ENCODE results near the gene RAD51.
"Not testable (repeated sequence)": the region's sequence is repeated elsewhere in the genome, so short reads cannot be mapped to it uniquely, and the experiment has no call there.

The RAD51 gene

DNA sequence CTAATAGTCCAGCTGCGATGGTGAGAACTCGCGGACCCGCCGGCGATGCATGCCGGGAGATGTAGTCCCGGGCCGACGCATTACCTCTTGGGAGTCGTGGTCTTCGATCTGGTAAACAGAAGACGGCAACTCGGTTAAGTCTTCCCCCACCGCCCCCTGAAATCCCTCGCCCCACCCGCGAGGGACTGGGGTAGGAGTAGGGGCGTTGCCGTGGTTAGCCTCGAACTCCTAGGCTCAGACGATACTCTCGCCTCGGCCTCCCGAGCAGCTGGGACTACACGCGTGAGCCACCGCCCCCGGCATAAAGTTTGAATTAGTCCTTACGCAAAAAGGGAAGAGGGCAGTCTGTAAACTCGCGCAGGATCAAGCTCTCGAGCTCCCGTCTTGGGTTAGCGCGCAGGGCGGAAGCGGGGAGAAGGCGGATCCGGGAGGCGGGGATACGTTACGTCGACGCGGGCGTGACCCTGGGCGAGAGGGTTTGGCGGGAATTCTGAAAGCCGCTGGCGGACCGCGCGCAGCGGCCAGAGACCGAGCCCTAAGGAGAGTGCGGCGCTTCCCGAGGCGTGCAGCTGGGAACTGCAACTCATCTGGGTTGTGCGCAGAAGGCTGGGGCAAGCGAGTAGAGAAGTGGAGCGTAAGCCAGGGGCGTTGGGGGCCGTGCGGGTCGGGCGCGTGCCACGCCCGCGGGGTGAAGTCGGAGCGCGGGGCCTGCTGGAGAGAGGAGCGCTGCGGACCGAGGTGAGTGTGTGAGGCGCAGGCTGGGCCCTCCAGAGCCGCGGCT, at the start of gene RAD51:
RAD51 (plus strand) TSS at position 487 of the 781 bp plus-strand sequence. CDS start 3,585 bp downstream, outside the sequence.
- DNase-seq (ENCODE audit: low read depth in 2 of 2) = peak; percentile 77 to 85

- DNase-seq (ENCODE audit: low read depth in 2 of 2) = no peak
These were observed 47.5 kb upstream of the RAD51 start for GRCh38 chr15:40647523-40647922.

DNA sequence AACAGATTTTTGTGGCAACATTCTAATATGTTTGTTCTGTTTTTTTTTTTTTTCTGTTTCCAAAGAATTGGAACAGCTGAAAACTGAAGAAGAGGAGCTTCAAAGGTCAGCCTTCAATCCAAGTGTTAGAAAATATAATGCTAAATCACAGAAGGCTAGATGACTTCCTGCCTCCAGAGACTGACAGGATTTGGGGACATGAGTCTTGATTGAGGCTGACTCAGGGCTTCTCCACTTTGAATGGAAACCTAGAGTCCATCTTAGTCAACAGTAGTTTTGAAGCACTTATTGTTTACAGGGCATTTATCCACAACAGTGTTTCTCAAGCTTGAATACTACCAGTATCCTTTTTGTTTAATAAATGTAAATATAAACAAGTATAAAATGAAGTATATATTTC, 44.5 kb upstream of the RAD51 start:
- DNase-seq (ENCODE audit: low read depth in 2 of 2) = no peak

GRCh38 chr15:40660686-40661085, 34.3 kb upstream of the RAD51 start:
- DNase-seq (ENCODE audit: low read depth in 2 of 2) = no peak

- DNase-seq (ENCODE audit: low read depth in 2 of 2) = no peak
These were observed 30.1 kb upstream of the RAD51 start for GRCh38 chr15:40664909-40665308.

DNA sequence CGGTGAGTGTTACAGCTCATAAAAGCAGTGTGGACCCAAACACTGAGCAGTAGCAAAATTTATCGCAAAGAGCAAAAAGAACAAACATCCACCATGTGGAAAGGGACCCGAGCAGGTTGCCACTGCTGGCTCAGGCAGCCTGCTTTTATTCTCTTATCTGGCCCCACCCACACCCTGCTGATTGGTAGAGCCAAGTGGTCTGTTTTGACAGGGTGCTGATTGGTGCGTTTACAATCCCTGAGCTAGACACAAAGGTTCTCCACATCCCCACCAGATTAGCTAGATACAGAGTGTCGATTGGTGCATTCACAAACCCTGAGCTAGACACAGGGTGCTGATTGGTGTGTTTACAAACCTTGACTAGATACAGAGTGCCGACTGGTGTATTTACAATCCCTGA, 18.7 kb upstream of the RAD51 start:
- not testable (repeated sequence) for DNase-seq (ENCODE audit: low read depth in 2 of 2)

DNA sequence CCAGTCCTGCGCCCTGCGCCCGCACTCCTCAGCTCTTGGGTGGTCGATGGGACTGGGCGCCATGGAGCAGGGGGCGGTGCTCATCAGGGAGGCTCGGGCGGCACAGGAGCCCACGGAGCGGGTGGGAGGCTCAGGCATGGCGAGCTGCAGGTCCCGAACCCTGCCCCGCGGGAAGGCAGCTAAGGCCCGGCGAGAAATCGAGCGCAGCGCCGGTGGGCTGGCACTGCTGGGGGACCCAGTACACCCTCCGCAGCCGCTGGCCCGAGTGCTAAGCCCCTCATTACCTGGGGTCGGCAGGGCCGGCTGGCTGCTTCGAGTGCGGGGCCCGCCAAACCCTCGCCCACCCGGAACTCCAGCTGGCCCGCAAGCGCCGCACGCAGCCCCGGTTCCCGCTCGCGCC, 18.1 kb upstream of the RAD51 start:
- not testable (repeated sequence) for DNase-seq (ENCODE audit: low read depth in 2 of 2)

GRCh38 chr15:40680151-40680550, 14.8 kb upstream of the RAD51 start:
- no peak for DNase-seq (ENCODE audit: low read depth in 2 of 2)

DNA sequence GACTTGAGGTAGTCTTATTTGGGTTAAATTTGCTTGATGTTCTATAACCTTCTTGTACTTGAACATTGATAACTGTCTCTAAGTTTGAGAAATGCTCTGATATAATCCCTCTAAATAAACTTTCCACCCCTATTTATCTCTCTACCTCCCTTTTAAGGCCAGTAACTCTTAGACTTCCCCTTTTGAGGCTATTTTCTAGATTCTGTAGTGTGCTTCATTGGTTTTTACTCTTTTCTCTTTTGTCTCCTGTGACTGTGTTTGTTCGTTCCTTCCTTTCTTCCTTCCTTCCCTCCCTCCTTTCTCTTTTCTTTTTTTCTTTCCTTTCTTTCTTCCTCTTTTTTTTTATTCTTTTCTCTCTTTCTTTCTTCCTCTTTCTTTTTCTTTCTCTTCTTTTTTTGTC, 14.0 kb upstream of the RAD51 start:
- DNase-seq (ENCODE audit: low read depth in 2 of 2) = not testable (repeated sequence)

GRCh38 chr15:40684381-40684780, 10.6 kb upstream of the RAD51 start:
- no peak for DNase-seq (ENCODE audit: low read depth in 2 of 2)

GRCh38 chr15:40685376-40685775, 9.6 kb upstream of the RAD51 start:
- DNase-seq (ENCODE audit: low read depth in 2 of 2) = no peak

GRCh38 chr15:40688932-40689799, 5.8 kb upstream of the RAD51 start:
- no peak for DNase-seq (ENCODE audit: low read depth in 2 of 2)

GRCh38 chr15:40691737-40692136, 3.2 kb upstream of the RAD51 start:
- no peak for DNase-seq (ENCODE audit: low read depth in 2 of 2)

DNA sequence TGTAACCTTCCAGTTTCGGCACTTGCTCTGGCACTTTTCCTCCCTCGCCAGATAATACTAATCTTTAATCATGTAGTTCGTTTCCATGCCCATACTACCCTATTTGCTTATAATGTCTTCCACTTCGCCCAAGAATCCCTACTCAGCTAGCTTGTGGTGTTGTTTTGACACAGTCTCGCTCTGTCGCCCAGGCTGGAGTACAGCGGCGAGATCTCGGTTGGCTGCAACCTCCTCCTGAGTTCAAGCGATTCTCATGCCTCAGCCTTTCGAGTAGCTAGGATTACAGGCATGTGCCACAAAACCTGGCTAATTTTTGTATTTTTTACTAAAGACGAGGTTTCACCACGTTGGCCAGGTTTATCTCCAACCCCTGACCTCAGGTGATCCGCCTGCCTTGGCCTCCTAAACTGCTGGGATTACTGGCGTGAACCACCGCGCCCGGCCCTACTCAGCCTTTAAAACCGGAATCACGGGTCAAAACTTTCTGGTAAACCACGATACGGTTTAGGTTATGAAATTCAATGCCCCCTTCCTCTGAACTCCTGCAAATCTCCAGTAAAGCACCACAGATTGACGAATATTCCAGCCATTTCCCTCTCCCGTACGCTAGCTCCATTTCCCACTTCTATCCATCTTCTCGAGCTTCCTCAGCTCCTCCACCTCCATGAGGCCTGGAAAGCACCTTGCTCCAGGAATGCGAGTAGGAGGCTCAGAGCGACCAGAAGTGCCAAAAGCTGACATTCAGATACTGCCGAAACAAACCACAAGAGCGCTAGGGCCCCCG, 878 bp upstream of the RAD51 start:
- no peak for DNase-seq (ENCODE audit: low read depth in 2 of 2)

GRCh38 chr15:40695469-40695890, 506 bp downstream of the RAD51 start:
- DNase-seq (ENCODE audit: low read depth in 2 of 2) = no peak

DNA sequence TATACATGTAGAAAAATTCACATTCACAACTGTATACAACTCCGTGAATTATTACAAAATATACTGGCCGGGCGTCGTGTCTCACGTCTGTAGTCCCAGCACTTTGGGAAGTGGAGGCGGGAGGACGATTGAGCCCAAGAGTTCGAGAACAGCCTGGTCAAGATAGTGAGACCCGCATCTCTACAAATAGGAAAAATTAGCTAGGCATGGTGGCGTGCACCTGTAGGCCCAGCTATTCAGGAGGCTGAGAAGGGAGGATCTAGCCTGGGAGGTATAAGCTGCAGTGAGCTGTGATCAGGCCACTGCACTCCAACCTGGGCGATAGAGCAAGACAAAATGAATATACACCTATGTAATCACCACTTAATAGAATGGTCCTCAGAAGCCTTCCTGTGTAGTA, 1.3 kb downstream of the RAD51 start:
- DNase-seq (ENCODE audit: low read depth in 2 of 2) = no peak

GRCh38 chr15:40697916-40698315, 2.9 kb downstream of the RAD51 start:
- no peak for DNase-seq (ENCODE audit: low read depth in 2 of 2)

DNA sequence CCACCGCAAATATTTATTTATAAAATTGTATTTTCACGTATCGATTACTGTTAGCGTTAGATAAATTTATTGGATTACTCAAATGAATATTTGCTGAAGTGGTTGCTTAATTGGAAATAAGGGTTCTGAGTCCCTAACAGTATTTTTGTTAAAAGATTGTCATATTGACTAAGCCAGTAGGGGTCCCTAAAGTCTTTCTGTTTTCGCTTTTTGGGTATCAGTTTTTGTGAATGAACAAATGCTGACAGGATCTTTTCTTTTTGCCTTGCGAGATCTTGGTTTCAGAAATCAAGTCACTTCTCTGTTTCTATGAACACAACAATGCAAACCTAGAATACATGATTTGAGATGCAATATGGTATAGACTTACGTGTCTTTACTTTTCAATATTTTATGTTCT, 7.1 kb downstream of the RAD51 start:
- no peak for DNase-seq (ENCODE audit: low read depth in 2 of 2)

DNA sequence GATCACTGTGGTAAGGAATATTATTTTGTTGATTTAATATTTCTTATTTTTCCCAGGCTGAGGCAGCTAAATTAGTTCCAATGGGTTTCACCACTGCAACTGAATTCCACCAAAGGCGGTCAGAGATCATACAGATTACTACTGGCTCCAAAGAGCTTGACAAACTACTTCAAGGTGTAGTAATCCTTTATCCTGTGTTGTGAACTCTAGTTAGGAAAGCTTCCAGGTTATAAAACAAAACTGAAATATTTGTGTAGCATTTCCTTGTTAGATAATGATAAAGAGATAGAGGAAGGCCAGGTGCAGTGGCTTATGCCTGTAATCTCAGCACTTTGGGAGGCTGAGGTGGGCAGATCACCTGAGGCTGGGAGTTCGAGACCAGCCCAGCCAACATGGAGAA, 11.1 kb downstream of the RAD51 start:
- DNase-seq (ENCODE audit: low read depth in 2 of 2) = no peak

DNA sequence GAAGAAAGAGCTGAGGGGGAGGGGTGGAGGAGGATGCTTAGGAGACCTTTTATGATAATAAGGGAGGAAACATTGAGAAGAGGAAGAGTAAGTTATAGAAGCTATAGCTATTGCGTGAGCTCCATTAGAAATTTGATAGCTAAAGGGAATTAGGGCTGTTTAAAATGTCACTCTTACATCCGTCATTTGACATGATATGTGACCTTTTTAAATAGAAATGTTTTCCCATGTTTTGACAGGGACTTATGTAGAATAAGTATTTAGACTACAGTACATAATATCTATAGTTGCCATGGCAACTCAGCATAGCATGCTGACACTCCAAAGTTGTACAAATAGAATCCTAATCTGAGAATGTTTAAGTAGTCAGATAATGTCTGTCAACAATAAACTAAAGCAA, 19.2 kb downstream of the RAD51 start:
- DNase-seq (ENCODE audit: low read depth in 2 of 2) = no peak

DNA sequence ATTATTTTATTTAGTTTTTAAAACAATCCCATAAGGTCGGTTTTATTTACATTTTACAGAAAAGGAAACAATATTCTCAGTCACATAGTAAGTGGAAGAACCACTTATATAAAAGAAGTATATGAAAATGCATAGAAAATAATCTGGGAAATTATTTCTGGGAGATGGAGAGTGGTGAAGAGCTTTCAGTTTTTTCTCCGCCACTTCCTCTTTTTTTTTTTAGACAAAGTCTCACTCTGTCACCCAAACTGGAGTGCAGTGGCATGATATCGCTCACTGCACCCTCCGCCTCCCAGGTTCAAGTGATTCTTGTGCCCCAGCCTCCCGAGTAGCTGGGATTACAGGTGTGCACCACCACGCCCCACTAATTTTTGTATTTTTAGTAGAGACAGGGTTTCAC, 21.2 kb downstream of the RAD51 start:
- DNase-seq (ENCODE audit: low read depth in 2 of 2) = no peak

DNA sequence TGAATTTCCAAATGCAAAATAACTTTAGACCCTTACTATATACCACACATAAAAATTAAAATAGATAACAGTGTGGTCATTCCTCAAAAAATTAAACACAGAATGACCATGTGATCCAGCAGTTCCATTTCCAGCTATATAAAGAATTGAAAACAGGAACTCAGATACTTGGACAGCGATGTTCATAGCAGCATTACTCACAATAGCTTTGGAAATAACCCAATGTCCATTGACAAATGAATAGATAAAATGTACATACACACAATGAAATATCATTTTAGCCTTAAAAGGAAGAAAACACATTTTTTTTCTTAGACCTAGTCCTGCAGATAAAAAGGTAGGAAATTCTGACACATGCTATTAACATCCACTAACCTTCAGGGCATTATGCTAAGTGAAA, 26.7 kb downstream of the RAD51 start:
- DNase-seq (ENCODE audit: low read depth in 2 of 2) = no peak

Data from stimulated activated CD8-positive, alpha-beta memory T cell treated with anti-CD3 and anti-CD28 coated beads, Interleukin-15, amount 100 ng/mL, for 4 hours (primary cell).